ENCODE results near the gene SACS.
"Not testable (repeated sequence)": the region's sequence is repeated elsewhere in the genome, so short reads cannot be mapped to it uniquely, and the experiment has no call there.

SACS gene

DNA sequence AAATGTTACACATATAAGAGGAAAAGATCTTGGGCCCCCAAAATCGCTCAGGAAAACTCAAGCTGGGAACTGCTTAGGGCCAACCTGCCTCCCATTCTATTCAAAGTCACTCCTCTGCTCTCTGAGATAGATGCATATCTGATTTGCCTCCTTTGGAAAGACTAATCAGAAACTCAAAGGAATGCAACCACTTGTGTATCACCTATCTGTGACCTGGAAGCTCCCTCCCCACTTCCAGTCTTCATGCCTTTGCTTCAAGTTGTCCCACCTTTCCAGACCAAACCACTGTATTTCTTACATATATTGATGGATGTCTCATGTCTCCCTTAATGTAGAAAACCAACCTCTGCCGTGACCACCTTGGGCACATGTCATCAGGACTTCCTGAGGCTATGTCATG, 32.3 kb downstream of the SACS start:
- not testable (repeated sequence) for DNase-seq

DNA sequence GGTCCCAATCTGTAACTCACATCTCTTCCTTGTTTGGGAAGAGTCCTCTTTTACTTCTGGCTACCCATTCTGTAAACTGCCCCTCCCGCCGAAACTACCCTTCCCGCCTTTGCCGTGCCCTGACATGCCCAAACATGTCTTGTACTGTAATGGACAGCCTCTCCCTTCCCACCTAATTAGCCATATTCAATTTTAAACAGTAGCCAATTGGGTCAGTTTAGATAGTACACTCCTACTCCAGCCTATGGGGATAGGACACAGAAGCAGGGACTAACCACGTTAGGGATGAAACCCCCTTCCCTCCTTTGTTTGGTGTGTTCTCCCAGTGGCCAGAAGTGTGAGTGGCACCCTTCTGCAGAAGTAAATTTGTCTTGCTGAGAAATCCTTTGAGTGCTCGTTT, 34.2 kb downstream of the SACS start:
- no peak for DNase-seq

DNA sequence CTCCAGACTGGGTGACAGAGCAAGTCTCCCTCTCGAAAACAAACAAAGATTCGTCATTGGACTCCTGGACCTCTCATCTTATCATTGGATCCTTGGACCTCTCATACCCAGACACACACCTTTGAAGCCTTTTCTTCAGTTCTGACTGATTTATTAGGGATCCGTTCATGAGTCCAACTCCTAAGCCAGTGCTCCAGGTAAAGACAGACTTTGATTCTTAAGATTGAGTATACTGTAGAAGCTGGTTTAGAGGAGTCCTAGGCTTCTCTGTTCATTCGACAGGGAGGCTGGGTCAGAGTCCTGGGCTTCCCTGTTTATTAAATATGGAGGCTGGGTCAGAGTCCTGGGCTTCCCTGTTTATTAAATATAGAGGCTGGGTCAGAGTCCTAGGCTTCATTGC, 38.7 kb downstream of the SACS start:
- DNase-seq, result no peak

DNA sequence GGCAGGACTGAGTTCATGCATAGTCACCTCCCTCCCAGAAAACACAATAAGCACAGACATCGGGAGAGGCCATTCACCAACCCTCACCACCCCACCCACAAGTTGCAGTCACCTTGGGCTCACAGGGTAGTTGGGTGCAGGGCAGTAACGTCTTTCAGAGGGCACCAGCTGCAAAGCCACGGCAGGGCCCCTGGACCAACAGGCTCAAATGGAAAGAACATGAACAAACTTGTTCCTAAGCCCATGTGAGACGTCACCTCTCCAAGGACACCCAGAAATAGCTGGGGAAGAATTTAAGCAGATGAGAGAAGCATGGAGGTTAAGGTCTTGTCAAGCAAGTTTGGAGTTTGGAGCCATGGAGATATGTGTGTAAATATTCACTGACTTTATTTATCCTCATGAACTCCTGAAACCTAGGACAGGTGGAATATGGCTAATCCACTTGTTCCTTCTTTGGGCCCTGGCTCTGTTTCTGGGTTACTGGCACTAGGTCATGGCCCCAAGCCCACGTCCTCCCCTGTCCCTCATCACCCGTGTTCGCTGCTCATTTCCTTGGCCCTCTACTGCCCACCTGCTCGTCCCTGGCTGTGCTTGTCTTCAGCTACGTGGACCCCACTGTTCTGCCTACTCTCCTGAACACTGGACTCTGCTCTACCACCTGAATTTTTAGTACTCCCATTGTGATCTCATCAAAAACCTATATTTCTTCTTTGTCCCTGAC, 40.4 kb downstream of the SACS start:
- DNase-seq, result no peak

DNA sequence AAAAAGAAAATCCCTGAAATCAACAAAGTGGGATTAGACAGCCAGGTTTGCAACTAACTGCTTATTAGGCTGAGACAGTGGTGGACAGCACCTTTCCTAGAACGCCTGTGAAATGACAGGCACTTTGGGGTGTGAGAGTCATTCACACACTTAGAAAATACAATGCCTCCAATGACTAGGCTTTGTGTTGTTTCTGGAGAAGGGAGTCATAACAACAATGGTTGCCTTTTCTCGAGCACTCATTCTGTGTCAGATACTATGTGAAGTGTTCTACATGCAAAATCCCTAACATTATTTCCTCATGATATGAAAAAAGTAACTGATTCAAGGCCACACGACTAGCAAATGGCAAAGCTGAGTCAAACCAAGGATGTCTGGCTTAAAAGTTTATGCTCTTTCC, 41.2 kb downstream of the SACS start:
- DNase-seq, result no peak

DNA sequence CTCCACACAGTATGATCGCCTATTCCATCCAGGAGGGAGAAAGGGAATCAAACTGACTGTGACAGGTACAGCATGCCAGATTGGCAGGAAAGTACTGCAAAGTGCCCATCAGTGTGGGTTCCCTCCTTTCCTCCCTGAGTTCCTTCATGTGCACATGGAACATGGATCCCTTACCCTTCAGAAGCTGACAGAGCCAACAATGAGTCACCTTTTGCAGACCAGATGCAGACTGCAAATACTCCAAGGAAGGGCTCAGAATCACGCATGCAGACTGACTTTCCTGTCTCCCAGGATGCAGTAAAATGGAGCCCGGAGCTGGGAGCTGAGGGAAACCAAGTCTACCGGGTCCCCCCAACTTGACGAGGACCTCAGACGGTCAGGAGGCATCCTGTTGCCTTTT, 41.8 kb downstream of the SACS start:
- DNase-seq, result no peak

DNA sequence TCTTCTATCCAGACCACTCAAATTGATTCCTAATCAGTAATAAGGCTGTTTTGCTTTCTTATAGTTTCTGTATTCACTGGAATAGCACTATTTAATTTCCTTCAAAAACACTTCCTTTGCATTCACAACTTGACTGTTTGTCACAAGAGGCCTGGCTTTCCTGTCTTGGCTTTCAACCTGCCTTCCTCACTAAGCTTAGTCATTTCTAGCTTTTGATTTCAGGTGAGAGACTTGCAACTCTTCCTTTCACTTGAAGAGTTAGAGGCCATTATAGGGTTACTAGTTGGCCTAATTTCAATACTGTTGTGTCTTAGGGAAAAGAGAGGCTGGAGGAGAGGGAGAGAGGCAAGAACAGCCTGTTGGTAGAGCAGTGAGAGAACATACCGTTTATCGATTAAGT, 47.0 kb downstream of the SACS start:
- no peak for DNase-seq

DNA sequence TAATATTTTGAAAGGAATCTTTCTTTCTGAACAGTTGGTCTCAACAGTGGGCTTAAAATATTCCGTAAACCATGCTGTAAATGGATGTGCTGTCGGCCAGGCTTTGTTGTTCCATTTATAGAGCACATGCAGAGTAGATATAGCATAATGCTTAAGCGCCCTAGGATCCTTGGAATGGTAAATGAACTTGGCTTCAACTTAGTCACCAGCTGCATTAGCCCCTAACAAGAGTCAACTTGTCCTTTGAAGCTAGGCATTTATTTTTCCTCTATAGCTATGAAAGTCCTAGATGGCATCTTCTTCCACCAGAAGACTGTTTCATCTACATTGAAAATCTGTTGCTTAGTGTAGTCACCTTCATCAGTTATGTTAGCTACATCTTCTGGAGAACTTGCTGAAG, 47.6 kb downstream of the SACS start:
- no peak for DNase-seq

DNA sequence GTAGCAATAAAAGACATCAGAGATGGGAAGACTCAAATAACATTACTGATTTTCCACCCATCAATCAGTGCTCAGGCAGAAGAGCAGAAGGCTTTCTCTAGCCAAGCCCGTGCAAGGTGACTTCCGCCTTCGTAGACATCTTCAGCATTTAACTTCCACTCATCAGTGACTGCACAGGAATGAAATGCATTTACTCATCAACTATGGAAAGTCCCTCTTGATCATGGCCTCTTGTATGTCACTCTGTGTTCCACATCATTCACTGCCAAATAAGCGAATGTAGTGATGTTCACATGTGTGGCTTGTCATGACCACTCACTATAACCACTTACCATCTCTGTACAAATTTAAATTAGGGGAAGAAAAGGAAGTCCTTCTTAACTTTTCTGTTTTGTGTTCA, 49.4 kb downstream of the SACS start:
- no peak for DNase-seq

DNA sequence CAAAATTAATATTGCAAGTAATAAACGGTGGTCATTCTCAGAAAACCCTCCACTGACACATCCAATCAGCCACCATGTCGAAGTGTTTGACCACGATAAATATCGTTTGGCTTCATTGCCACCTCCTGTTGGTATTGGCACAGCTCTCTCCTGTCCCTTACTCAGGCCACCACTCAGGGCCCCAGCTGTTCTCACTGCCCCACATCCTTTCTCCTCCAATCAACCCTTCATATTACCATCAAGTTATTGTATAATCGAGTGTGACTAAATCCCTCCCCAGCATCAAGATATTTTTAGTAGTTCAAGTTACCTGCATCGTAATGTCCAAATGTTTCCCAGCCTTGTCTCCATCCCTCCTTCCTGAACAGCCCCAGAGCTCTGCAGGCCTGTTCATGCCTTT, 50.4 kb downstream of the SACS start:
- no peak for DNase-seq

DNA sequence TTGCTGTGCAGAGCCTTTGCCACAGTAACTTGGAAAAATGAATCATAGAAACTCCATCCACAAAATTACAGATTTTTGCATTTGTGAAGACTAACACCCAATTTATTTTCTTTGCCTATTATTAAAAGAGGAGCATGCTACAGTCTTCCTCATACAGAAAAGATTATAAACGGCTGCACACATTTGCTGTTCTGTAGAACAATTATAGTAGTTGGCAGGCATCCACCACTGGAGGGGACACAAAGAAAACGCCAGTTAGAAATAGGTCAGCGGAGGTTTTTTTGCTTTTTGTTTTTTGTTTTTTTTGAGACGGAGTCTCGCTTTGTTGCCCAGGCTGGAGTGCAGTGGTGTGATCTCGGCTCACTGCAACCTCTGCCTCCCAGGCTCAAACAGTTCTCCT, 51.6 kb downstream of the SACS start:
- no peak for DNase-seq

DNA sequence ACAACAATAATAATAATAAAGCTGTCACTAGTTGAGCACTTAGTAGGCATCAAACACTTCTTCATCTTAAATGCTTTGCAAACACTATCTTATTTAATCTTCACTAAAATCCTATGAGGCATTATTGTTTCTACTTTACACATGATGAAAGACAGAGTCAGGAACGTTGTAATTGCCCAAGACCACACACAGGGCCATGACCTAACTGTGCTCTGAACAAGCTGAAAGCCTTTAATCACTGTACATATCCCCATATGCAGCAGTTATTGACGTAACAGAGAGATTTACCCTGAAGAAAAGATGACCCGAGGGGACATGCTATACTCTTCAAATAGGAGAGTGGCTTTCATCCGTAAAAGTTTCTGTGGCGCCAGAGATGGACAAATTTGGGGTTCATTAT, 53.0 kb downstream of the SACS start:
- no peak for DNase-seq

DNA sequence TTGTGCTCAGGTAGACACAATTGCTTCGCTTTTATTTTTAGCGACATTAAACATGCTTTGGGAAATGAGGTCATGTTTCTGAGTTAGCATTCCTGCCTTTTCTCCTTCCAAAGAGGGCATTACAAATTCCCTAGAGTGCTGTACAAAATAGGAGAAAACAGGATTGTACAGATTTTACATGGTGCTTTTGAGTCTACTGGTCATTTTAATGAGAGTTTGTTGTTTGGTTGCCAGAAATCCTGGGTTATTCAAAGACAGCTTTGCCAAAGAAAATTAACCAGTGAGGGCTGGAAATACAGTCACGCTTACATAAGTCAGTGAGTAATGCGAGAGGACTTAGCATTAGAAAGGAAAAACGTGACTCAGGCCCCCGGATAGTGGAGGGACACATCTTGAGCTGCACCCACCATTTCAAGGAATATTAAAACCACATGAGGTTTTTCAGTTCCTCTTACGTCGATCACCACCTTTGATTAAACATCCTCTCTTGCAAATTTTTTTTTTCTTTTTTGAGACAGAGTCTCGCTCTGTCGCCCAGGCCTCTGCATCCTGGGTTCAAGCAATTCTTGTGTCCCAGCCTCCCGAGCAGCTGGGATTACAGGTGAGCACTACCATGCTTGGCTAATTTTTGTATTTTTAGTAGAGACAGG, 55.4 kb downstream of the SACS start:
- DNase-seq, result peak; percentile 26

DNA sequence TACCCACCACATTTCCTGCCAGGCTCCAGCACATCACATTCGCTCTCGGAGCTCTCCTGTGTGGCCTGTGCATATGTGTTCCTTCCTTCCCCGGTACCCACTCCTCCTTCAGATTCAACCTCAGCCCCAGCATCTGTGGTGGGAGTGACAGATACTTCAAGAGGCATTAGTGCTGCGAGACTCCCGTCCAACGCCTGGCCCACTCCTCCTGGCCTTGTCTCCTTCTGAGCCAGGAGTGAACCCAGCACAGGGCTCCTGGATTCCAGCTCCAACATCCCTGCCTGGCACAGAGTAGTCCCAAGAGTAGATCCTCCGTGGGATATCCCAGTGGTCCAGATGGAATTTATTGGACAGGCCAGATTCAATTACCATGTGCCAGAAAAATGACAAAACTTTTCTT, 55.9 kb downstream of the SACS start:
- DNase-seq, result no peak

DNA sequence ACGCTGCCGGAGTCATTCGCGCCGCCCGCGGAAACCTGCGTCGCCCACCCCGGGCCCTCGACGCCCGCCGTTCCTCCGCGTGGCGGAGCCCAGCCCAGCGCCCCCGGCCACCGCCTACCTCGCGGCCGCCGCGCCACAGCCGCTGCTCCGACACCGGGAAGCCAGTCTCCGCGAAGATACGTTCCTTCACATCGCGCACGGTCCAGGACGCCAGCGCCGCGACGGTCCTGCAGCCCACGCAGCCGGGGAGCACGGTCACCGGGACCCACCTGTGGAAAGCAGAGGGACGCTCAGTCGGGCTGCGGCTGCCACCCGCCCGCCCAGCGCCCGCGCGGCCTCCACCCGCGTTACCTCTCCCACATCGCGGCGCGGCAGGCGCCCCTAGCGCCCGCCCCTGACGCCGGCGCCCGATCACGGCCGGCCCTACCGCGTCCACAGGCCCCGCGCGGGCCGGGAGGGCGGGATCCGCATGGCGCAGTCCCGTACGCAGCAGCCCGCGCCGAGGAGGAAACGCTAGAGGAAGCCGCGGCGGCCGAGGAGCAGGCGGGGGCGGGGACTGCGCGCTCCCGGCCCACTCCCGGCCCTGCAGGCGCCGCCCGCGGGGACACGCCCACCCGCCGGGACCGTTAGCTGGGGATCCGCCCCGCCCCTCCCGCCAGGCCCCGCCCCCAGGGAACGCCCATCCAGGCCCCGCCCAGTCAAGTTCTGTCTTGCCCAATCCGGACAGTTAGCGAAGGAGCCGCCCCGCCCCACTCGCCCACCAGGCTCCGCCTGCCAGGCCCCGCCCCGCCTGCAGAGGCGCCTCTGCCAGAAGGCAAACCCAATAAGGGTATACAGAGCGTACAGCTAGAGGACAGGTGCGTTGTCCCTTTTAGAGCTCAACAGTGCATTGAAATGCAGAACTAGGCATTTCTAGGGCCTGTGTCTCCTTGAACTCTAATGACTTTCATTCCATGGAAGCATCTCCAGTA, 58.2 kb downstream of the SACS start:
- DNase-seq, result peak; percentile 97

DNA sequence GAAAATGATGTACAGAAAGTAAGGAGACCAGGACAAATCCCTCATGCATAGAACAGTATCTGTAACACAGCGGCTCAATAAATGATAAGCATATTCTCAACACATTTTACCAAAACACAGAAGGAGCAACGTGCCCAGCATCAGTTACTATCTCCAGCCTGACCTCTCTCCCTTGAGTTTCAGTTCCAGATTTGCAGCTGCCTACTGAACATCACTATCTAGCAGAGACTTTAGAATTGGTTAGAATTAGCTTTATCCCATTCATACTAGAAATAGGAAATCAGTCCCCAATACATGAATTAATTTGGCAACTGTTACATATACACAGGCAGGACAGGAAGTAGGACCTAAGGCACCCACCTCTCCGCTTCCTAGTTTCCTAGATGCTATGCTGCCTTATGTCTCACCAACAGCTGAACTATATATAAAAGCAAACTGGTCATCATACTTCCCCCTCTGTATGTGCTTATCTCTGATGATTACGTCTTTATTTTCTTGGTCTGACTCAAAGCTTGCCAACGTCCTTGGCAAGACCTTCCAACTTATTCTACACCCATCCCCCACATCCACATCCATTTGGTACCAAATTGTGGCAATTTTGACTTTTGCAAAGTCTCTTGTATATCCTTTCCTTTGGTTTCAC, 61.1 kb downstream of the SACS start:
- DNase-seq, result no peak

DNA sequence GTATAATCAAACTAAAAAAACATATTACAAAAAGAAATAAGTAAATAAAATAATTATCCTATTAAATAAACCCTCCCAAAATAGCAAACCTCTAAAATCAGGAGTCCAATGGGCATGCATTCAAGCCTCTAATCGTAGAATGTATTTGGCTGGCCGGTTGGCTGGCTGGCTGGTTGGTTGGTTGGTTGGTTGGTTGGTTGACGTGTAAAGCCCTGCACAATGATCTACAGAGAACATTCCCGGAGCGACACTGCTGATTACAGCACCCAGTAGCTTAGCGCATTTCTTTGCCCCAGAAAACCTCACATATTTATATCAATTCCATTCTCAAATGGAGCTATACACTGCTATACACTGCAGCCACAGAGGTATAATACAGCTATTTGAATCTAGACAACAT, 65.6 kb downstream of the SACS start:
- DNase-seq, result no peak

DNA sequence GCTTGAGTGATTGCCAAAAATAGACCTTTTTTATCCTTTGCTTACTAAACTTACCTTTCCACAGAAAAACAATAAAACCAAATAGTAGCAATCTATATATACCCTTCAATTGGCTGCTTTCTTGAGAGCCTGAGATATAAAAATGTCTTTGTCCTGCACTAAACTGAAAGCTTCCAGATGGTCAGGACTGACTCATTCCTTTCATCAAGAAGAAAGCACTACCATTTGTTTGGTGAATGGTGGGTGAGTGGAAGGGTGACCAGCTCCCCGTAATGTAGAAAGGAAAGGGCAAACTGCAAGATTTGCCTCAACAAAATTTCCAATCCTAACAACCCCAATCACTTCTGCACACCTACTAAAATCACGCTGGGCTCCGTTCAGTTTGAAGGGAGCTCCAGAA, 67.8 kb downstream of the SACS start:
- DNase-seq, result no peak

DNA sequence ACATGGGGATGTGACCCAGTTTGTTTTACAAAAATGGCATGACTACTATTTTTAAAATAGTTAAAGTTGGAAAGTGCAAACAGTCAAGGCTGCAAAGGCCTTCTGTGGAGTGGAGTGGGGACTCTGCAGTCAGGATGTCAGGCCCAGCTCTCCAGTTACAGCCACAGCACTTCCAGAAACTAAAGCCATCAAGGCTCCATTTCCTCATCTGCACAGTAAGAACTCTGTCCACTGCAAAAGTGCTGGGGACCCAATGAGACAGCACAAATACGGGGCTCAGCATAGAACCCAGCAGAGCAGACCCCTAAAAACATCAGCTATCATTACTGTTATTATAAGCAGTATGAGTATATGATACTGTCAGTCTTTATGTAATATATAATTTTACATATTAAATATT, 73.6 kb downstream of the SACS start:
- DNase-seq, result no peak

DNA sequence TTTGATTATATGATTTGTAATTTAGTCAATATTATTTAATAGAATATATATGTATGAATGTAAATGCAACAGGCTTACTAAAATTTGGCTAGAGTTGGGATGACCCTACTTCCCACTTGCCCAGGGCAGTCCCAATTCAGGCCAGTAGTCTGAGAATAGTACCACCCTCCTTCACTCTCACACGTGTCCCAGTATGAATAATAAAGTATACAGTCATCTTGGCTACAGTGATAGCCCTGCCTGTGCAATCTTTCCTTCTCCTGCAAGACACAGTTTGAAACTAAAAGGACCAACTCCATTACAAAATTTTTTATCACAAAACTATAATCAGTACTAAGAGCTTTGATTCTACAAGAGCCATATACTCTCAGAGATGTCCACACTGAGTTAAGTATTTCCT, 76.2 kb downstream of the SACS start:
- no peak for DNase-seq

DNA sequence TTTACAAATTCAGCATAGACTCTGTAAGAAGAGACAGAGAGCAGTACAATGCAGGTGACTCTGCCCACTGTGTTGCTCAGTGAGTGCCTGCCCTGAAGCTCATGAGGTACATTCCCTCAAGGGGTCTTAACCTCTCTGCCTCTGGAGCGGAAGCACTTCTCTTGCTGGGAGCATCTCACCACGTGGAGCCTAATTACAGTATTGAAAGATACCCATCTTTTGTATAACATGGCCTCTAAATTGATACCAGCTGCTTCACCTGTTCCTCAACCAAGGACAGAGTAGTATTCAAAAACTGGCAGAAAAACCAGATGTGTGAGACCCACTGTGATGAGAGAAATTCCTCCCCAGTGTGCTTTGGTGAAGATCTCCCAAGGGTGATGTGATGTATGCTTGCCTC, 77.1 kb downstream of the SACS start:
- no peak for DNase-seq

DNA sequence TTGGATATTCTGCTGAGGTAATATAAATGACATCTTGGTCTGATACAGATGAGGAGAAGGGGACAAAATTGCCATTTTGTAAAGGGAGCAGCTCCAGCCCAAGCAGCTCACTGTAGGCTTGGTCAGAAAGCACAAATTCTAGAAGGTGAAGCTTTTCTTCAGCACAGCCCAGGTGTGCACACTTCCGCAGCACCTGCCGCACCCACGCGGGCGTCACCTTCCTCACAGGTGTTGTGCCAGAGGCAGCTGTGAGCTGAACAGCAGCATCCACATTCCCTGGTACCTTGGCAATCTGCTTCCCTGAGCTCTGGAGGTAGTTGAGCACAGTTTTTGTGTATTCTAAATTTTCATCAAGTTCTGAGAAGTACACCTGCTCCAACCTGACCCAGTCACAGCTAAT, 79.0 kb downstream of the SACS start:
- DNase-seq, result no peak

DNA sequence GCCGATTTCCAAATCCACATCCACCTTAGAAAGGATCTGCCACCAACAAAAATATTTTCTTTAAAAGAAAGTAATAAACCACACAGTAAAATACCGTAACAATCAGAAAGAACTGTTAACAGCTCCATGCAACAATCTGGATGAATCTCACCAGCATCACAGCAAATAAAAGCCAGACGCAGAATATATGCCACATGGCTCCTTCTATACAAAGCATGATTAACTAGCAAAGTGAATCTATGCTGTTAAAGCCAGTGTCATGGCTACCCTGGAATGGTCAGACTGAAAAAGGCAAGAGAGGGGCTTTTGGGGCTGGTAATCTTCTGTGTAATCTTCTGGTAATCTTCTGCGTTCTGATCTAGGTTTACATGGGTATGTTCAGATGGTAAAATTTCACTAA, 81.3 kb downstream of the SACS start:
- no peak for DNase-seq

Data from effector CD4-positive, alpha-beta T cell (primary cell).